ENCODE measurements around the gene LCN2. TPM values are rescaled to one million over a fixed set of nuclear protein-coding genes. Genes with fewer than 3 reads are reported as not detected.

LCN2 gene
- total RNA-seq (1 to 10 TPM in 1 of 10 donors, under 1 TPM in 4, not detected in 5; 0.34 to 2.7 (median 0.45) TPM), polyA plus RNA-seq (1 to 10 TPM in 1 of 2 donors, under 1 TPM in 1; 0.62 to 1.5 TPM)
- long read RNA-seq, donor 1, result 0 reads
- long read RNA-seq, donor 2, result 0 reads
- long read RNA-seq, donor 3, result 0 reads

DNA sequence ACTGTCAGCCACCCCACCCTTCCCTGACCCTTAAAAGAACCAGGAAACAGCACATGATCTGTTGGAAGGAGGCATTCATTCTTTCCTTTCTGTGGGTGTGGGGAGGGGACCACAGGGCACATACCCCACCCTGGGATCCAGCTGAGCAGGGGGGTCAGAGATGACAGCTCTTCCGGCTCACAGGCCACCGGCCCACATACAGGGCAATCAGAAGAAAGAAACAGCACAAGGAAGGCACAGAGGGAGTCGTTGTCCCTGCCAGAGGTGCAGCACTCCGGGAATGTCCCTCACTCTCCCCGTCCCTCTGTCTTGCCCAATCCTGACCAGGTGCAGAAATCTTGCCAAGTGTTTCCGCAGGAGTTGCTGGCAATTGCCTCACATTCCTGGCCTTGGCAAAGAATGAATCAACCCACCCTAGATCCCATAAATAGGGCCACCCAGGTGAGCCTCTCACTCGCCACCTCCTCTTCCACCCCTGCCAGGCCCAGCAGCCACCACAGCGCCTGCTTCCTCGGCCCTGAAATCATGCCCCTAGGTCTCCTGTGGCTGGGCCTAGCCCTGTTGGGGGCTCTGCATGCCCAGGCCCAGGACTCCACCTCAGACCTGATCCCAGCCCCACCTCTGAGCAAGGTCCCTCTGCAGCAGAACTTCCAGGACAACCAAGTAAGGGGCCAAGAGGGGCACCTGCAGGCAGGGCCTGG lies at the start of gene LCN2:
LCN2 (plus strand) TSS at position 453 of the 701 bp plus-strand sequence; CDS start at position 526, 73 bp downstream.
- intact Hi-C loops (cut with DNase I), result no loop called here
- Histone ChIP-seq H3K36me3 (no peaks in the 10 kb centered on the region), H3K4me1 (peaks cover 5 to 27% (median 11%) of the 10 kb centered on the region in 9 donors), H3K27me3 (no peaks in the 10 kb centered on the region), H3K4me3 (no peak within 1 kb of the TSS), H3K27ac (peak within 1 kb of the TSS in 2 of 10 donors; percentile 27 to 34), H3K9me3 (no peaks in the 10 kb centered on the region)
- no peak for DNase-seq
- 65 to 66% methylated on average over 9 of the region's 9 CpGs for WGBS, 2 donors
- ATAC-seq, result peak in 2 of 8 donors; percentile 11 to 15
- no peak for TF ChIP-seq CTCF (IDR thresholded peaks at IDR 0.05)

DNA sequence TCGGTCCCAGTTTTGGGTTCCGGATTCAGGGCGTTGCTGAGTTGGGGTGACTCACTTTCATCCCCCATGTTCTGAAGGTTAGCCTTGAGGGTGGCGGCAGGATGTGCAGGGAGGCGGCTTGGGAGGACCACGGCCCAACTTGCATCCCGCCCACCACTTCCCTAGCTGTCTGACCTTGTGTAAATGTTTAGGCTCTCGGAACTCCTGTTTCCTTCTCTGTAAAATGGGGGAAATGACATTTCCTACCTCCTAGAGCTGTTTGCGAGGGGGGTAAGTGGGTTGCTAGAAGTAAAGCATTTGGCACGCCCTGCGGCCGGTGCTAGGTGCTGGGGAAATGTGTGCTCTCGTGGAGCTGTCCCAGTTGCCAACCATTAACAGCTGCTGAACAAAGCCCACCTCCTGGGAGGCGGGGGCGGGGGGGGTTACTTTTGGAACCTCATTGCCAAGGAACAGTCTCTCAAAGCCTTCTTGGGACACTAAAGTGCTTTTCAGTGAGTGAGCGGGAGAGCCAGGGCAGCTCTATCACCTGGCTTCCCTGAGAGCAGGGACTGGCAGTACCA lies 49.2 kb upstream of the LCN2 start:
- Histone ChIP-seq H3K36me3 (peaks cover 0 to 49% (median 29%) of the 10 kb centered on the region in 9 donors), H3K4me3 (peak overlapping the region in 9 of 10 donors; percentile 37 to 61 (median 54)), H3K27me3 (no peaks in the 10 kb centered on the region), H3K4me1 (peaks cover 31 to 83% (median 64%) of the 10 kb centered on the region in 9 donors), H3K27ac (peak overlapping the region; percentile 70 to 97 (median 91)), H3K9me3 (no peaks in the 10 kb centered on the region)
- intact Hi-C loops (cut with DNase I), result no loop called here
- peak in 6 of 8 donors; percentile 6 to 63 (median 32) for ATAC-seq
- TF ChIP-seq CTCF (IDR thresholded peaks at IDR 0.05), result no peak
- 54 to 63% methylated on average over 16 of the region's 16 CpGs for WGBS, 2 donors
- DNase-seq, result peak in 1 of 2 donors; percentile 65

DNA sequence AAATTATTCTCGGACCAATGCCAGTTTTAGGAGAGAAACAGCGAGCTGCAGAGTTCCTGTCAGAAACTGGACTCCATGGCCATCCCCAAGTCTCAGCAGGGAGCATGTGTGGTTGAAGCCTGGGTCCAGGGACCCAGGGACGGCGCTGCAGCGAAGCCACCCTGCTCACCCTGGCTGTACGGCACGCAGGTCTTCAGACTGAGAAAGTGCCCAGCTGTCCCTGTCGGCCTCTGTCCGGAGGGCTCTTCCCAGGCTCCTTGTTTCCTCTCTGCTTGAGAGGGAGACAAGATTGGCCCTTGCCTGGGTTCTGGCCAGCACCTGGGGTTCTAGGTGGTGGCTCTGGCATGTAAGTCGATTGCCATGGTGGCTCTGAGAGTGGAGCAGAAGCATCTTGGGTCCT lies 48.7 kb upstream of the LCN2 start:
- Histone ChIP-seq H3K4me1 (peaks cover 31 to 77% (median 58%) of the 10 kb centered on the region in 9 donors), H3K36me3 (peaks cover 0 to 55% (median 32%) of the 10 kb centered on the region in 9 donors), H3K27ac (peak overlapping the region; percentile 70 to 97 (median 91)), H3K27me3 (no peaks in the 10 kb centered on the region), H3K9me3 (no peaks in the 10 kb centered on the region), H3K4me3 (peak overlapping the region in 8 of 10 donors; percentile 10 to 61 (median 57))
- no peak for DNase-seq
- WGBS, 2 donors, result 75% methylated on average over 10 of the region's 10 CpGs
- ATAC-seq, result no peak
- intact Hi-C loops (cut with DNase I), result no loop called here
- TF ChIP-seq CTCF (IDR thresholded peaks at IDR 0.05), result no peak

- H3K4me1 ChIP-seq, result peaks cover 31 to 70% (median 57%) of the 10 kb centered on the region in 9 donors
- DNase-seq, result no peak
- 74 to 76% methylated on average over 12 of the region's 12 CpGs for WGBS, 2 donors
- H3K27ac ChIP-seq, result peak overlapping the region in 9 of 10 donors; percentile 11 to 97 (median 90)
- intact Hi-C loops (cut with DNase I), result no loop called here
- no peak for TF ChIP-seq CTCF (IDR thresholded peaks at IDR 0.05)
- peaks cover 6 to 61% (median 38%) of the 10 kb centered on the region in 9 donors for H3K36me3 ChIP-seq
- H3K9me3 ChIP-seq, result no peaks in the 10 kb centered on the region
- H3K4me3 ChIP-seq, result no peak overlapping the region
- H3K27me3 ChIP-seq, result no peaks in the 10 kb centered on the region
- no peak for ATAC-seq
Observed at GRCh38 chr9:128101231-128101661, 48.0 kb upstream of the LCN2 start.

Data from heart right ventricle (tissue), 16 donors.